ENCODE results near the gene FOXF1.

DNA sequence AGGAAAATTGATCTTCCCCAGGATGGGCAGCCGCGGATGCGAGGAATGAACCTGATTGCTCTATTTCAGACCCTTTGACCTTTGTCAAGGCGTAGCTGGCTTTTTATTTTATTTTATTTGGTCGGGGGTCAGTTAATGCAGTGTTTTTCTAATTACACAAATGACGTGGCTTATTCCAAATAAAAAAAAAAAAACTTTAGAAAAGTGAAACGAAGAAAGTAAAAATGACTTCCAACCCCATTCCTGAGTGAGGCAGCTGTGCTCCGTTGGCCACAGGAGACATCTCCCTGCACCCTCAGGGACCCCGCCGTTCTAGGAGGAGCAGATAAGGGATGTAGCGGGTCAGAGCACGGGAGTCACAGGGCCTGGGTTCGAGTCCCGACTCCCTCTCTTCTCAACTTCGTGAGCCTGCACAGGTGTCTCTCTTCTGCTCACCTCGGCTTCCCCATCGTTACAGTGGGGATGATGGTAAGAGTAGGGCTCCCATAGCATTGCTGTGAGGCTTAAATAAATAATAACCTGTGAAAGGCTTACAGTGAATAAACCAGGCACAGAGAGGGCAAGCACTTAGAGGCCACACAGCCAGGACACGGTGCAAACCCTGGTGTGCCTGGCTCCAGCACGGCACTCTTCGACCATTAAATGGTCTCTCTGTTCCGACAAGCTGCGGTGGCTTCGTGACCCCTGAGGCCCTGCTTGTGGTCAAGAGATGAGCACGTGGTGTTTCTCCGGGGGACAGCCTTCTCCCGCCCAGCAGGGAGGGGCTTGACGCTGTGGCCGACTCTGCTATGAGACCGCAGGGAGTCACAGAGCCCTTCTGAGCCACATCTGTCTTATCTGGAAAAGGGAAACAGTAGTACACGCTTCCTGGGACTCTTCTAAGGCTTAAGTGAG is 10.2 kb downstream of the FOXF1 start:
- TF ChIP-seq FOXM1 (IDR thresholded peaks at IDR 0.05; ENCODE audit: borderline replicate concordance) (no peak), FOXK2 (IDR thresholded peaks at IDR 0.05) (no peak), FOXA1 (IDR thresholded peaks at IDR 0.05) (no peak), TARDBP (IDR thresholded peaks at IDR 0.05) (no peak), SUZ12 (IDR thresholded peaks at IDR 0.05) (no peak), HDGF (IDR thresholded peaks at IDR 0.05; ENCODE audit: borderline replicate concordance) (no peak), SP1 (IDR thresholded peaks at IDR 0.05) (no peak), BHLHE40 (IDR thresholded peaks at IDR 0.05; ENCODE audit: borderline replicate concordance) (no peak), CTBP1 (IDR thresholded peaks at IDR 0.05; ENCODE audit: borderline replicate concordance) (no peak)
- TF ChIP-seq, protein P1, sequence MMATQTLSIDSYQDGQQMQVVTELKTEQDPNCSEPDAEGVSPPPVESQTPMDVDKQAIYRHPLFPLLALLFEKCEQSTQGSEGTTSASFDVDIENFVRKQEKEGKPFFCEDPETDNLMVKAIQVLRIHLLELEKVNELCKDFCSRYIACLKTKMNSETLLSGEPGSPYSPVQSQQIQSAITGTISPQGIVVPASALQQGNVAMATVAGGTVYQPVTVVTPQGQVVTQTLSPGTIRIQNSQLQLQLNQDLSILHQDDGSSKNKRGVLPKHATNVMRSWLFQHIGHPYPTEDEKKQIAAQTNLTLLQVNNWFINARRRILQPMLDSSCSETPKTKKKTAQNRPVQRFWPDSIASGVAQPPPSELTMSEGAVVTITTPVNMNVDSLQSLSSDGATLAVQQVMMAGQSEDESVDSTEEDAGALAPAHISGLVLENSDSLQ (IDR thresholded peaks at IDR 0.05) = no peak

Data from HEK293T (cell line).